ENCODE data around the gene DRC1.
"Not testable (repeated sequence)": the region's sequence is repeated elsewhere in the genome, so short reads cannot be mapped to it uniquely, and the experiment has no call there.

GRCh38 chr2:26354469-26354868 lies 47.3 kb upstream of the DRC1 start:
- TF ChIP-seq ZNF280D (CRISPR knock-in tag; IDR thresholded peaks at IDR 0.05); ZNF670 (CRISPR knock-in tag; IDR thresholded peaks at IDR 0.05; ENCODE audit: borderline replicate concordance): not testable (repeated sequence)
